Endothelial cell of umbilical vein (primary cell): ENCODE results near the gene TP53TG5. TPM values are rescaled to one million over a fixed set of nuclear protein-coding genes. Genes with fewer than 3 reads are reported as not detected.

Source experiments
- BruUV-seq: library from RNA; stranded (reverse); fragments of 400-500 nt; replicated peaks from 2 replicates; lab custom pipeline; 2021; lab: Mats Ljungman, UMichigan
- CTCF ChIA-PET: fragments of 300-600, 350-600 bp; sonication (Branson Sonifier 250); formaldehyde crosslinking; loops from one replicate; lab custom pipeline; 2021; ENCODE audit warnings: antibody characterized with exemption, inconsistent platforms; lab: Charles Lee
- POLR2A ChIA-PET: fragments of 300-600, 350-600 bp; sonication (Branson Sonifier 250); formaldehyde crosslinking; loops from one replicate; lab custom pipeline; 2021; ENCODE audit warnings: antibody characterized with exemption, inconsistent platforms; lab: Charles Lee
- DNase-seq: peaks from one replicate; pipeline ENCODE4 v3.0.0-alpha.2; 2011; ENCODE audit warnings: low read depth, low spot score
- FAIRE-seq: peaks from 2 replicates; lab custom pipeline; 2011; peaks lifted over from hg19 to GRCh38; lab: Jason Lieb, UNC
- H2AFZ ChIP-seq: 2 replicates; pipeline ENCODE4 v1.6.0; 2012; ENCODE audit warnings: low read depth, low read length, control low read depth, inconsistent platforms
- H3K27ac ChIP-seq: 2 replicates; pipeline ENCODE4 v1.5.1; 2011; ENCODE audit warnings: low read depth, mild to moderate bottlenecking, control low read depth, low read length, moderate library complexity; ENCODE audit not compliant: insufficient read depth
- H3K27me3 ChIP-seq, 2 experiments: 2 replicates each; pipeline versions ENCODE4 v1.6.0 to v1.6.1; 2011; ENCODE audit warnings: low read length in 2 of 2, mixed read lengths in 1 of 2; ENCODE audit not compliant: control insufficient read depth in 2 of 2, insufficient read depth in 2 of 2
- H3K36me3 ChIP-seq, 2 experiments: 2 replicates in 1 of 2; 3 replicates in 1 of 2; pipeline ENCODE4 v1.5.1; 2011; ENCODE audit warnings: low read length in 2 of 2, mild to moderate bottlenecking in 1 of 2, moderate library complexity in 1 of 2; ENCODE audit not compliant: control insufficient read depth in 2 of 2, insufficient read depth in 2 of 2; ENCODE audit errors: extremely low read depth in 1 of 2
- H3K4me1 ChIP-seq: 3 replicates; pipeline ENCODE4 v1.5.1; 2011; ENCODE audit warnings: mild to moderate bottlenecking, low read length; ENCODE audit not compliant: control insufficient read depth, insufficient read depth; ENCODE audit errors: extremely low read depth
- H3K4me2 ChIP-seq: 2 replicates; pipeline ENCODE4 v1.6.1; 2011; ENCODE audit warnings: low read length, control low read depth, mixed read lengths; ENCODE audit not compliant: insufficient read depth
- H3K4me3 ChIP-seq, 3 experiments: fragments of 200-600 bp in 1 of 3; sonication (generic), shearing (Covaris generic) in 1 of 3; replicated peaks in 1 of 3; 2 replicates each; pipeline ENCODE4 v1.5.1; 2011 to 2016; ENCODE audit warnings: control low read depth in 3 of 3, low read length in 3 of 3, mild to moderate bottlenecking in 2 of 3, inconsistent platforms in 1 of 3, low read depth in 1 of 3, moderate library complexity in 1 of 3; ENCODE audit not compliant: insufficient read depth in 1 of 3
- H3K79me2 ChIP-seq: 2 replicates; pipeline ENCODE4 v1.6.0; 2012; ENCODE audit warnings: low read length, inconsistent platforms; ENCODE audit not compliant: control insufficient read depth, insufficient read depth
- H3K9ac ChIP-seq: replicated peaks from 2 replicates; pipeline ENCODE3; 2011; ENCODE audit warnings: low read length, control low read depth; ENCODE audit not compliant: insufficient read depth; ENCODE audit errors: extremely low read depth
- H3K9me1 ChIP-seq: replicated peaks from 3 replicates; pipeline ENCODE4 v1.6.0; 2011; ENCODE audit warnings: mild to moderate bottlenecking, low read length; ENCODE audit not compliant: control insufficient read depth, insufficient read depth; ENCODE audit errors: extremely low read depth
- H3K9me3 ChIP-seq: replicated peaks from 2 replicates; pipeline ENCODE4 v1.5.1; 2012; ENCODE audit warnings: low read length, inconsistent platforms; ENCODE audit not compliant: control insufficient read depth, insufficient read depth
- H4K20me1 ChIP-seq: replicated peaks from 2 replicates; pipeline ENCODE3; 2011; ENCODE audit warnings: mild to moderate bottlenecking, low read length; ENCODE audit not compliant: control insufficient read depth, insufficient read depth; ENCODE audit errors: extremely low read depth
- CTCF ChIP-seq, 2 donors: IDR thresholded peaks; 1 replicate in 1 of 2; 2 replicates in 1 of 2; pipeline ENCODE4 v1.5.1; 2011; ENCODE audit warnings: low read length in 2 of 2, mild to moderate bottlenecking in 2 of 2, moderate library complexity in 2 of 2, control low read depth in 1 of 2, inconsistent platforms in 1 of 2, low read depth in 1 of 2; ENCODE audit not compliant: insufficient read depth in 1 of 2; ENCODE audit errors: extremely low read depth in 1 of 2
- MAX ChIP-seq: IDR thresholded peaks from 2 replicates; pipeline ENCODE4 v1.6.1; 2011; ENCODE audit not compliant: insufficient read depth, insufficient read length
- MYC ChIP-seq: IDR thresholded peaks from one replicate; pipeline ENCODE4 v1.6.1; 2011; ENCODE audit warnings: mild to moderate bottlenecking, low read depth, low read length
- POLR2AphosphoS5 ChIP-seq: IDR thresholded peaks from 2 replicates; pipeline ENCODE4 v1.6.1; 2012; ENCODE audit warnings: low read depth, mild to moderate bottlenecking, control low read depth, low read length, moderate library complexity; ENCODE audit not compliant: insufficient read depth
- dilution Hi-C: fragments of 300-500 bp; cut with MboI; formaldehyde crosslinking; loops from one replicate; pipeline ENCODE4 v1.15.0; 2019; ENCODE audit warnings: low sequenced_read_pairs; ENCODE audit not compliant: extremely low pct_ligation_motif_present
- intact Hi-C: fragments of 100-400 bp; cut with micrococcal nuclease; formaldehyde crosslinking; loops from one replicate; pipeline ENCODE4 v1.10.0; 2022
- polyA plus RNA-seq, 4 experiments: library from polyadenylated mRNA; depleted of rRNA in 3 of 4; stranded (reverse) in 3 of 4; unstranded in 1 of 4; fragments of >200 nt; gene quantifications; 2 replicates each; pipeline versions ENCODE4 v1.2.1 to v1.2.3, GENCODE V29; 2011 to 2012; ENCODE audit warnings: missing spikeins in 1 of 4
- total RNA-seq: library from RNA; stranded (reverse); gene quantifications from 2 replicates; pipeline ENCODE4 v1.2.3, GENCODE V29; 2021

Gene TP53TG5
- total and polyA plus RNA-seq, 2 donors (not counting 3 experiments of a cell fraction or from before 2014, with no cell fraction given) = not detected

GRCh38 chr20:45410887-45411286 is 32.8 kb upstream of the TP53TG5 start:
- intact Hi-C loops (no loop called here), dilution Hi-C loops (no loop called here)
- no peaks in the 10 kb centered on the region for H3K9me1 ChIP-seq
- peaks cover 9% of the 10 kb centered on the region for H3K4me1 ChIP-seq
- H3K4me2 ChIP-seq = no peak overlapping the region
- no peak overlapping the region for H3K9ac ChIP-seq
- no peaks in the 10 kb centered on the region for H4K20me1 ChIP-seq
- BruUV-seq = no TSS peak
- no peak overlapping the region for H3K27ac ChIP-seq
- ChIA-PET CTCF (interaction anchor here (1.2 to 3.6 kb wide), 2 partner anchors 9 to 37 kb away, joined by 3 to 15 read pairs; no protein-coding TSS in a partner anchor), POLR2A (no interaction called here)
- no peak for FAIRE-seq
- no peak for DNase-seq
- H3K79me2 ChIP-seq = no peaks in the 10 kb centered on the region
- TF ChIP-seq MAX = no peak
- no peak for TF ChIP-seq MYC
- TF ChIP-seq CTCF (IDR thresholded peaks at IDR 0.05; ENCODE audit: extremely low read depth in 1 of 2, insufficient read depth in 1 of 2, low read depth in 1 of 2, low read length in 2 of 2) = no peak
- no peak for TF ChIP-seq POLR2AphosphoS5
- H3K9me3 ChIP-seq = no peaks in the 10 kb centered on the region
- H2AFZ ChIP-seq = no peak overlapping the region
- H3K4me3 ChIP-seq = no peak overlapping the region
- H3K36me3 ChIP-seq = peaks cover 0 to 3% of the 10 kb centered on the region in 2 experiments
- H3K27me3 ChIP-seq = no peaks in the 10 kb centered on the region
